ENCODE data around the gene NTN1.

The NTN1 gene

DNA sequence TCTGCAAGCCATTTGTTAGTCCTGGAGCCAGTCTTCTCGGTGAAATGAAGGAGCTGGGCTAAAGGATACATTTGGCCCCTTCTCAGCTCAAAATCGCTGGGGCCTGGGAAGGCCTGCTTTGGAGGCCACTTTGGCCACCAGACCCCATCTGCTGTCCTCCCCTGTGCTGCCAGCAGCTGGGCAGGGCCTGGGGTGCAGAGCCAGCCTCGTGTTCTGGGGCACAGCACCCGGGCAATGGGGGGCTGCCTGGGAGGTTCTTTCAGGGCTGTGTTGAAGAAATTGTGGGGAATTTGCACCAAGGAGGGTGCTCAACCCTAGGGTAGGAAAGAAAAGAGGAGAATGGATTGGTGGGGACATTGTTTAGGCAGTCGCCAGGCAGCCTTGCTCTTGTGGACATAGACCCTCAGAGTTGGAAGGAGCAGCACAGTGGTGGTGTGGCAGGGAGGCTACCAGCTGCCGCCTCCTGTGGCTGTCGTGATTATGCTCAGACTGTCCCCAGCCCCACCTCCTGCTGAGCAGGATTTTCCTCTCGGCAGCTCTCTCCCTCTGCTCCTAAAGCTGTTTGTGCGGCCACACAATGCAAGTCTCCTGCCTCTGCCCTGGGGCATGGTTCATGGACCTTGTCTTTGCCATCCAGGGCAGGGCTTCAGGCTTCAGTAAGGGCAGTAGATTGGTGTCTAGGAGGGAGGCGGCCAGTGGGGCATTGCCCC lies 174.8 kb downstream of the NTN1 start:
- no peak for DNase-seq (ENCODE audit: low read depth)

DNA sequence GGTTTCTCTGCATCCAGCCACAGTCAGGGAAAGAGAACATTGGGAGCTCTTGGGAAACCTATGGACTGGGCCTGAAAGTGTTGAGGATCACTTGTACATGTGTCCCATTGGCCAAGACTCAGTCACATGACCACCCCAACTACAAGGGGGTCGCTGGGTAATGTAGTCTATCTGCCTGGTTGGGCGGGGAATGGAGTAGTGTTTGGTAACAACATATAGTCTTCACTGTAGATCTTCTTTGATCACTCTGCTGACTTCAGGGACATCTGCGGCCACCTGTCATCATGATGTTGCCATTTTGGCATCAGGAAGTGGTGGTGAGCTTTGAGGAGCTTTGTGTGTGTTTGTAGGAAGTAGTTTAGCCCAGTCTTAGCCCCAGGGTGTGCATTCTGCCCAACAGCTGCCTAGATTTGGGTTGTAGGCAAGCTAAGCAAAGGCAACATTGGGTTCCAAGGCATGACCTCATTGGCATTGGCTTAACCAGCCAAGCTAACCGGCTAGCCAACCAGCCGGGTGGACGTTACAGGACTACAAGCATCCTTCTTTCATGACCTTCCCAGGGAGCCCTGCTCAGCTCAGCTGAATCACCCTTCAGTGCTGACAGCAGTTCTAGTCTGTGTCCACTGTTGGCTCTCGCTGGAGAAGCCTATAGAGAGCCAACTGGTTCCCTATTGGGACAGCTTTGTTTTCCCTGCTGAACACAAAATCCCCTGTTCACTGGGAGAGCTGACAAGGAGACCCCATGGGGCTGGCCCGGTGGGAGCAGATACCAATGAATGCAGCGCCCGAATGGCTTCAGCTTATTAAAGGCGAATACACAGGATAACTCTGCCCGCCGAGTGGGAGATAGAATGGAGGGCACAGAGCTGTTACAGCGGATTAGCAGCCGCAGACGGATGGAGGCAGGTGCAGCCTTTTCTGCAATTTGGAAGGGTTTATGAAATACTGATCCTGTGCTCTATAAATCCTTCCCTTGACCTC lies 178.6 kb downstream of the NTN1 start:
- DNase-seq (ENCODE audit: low read depth) = no peak

DNA sequence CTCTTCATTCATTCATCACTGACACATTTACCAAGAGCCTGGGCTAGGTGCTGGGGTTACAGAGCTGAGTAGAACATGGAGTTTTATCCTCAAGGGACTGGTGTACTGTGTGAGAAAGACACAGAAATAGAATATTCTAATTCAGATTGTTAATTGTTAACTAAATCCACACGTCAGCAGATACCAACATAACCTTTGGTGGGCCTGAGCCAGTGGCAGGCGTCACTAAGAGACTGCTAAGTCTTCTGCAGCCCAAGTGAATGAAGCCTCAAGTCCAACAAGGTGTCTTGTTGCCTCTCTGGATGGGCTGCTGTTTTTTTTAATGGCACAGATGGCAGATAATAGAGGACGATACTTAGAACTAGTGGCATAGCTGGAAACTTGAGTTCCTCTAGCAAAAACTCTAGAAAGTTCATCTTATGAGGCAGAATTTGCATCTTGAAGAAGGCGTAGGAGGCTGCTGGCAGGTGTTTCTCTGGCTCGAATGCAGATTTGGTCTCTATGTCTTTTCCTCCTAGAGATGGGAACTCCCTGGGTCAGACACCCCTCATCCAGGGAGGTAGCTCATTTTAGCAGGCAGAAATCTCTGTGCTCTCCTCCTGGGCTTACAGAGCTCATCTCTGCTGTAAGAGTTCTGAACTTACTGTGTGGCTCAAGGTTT lies 179.5 kb downstream of the NTN1 start:
- DNase-seq (ENCODE audit: low read depth) = no peak

DNA sequence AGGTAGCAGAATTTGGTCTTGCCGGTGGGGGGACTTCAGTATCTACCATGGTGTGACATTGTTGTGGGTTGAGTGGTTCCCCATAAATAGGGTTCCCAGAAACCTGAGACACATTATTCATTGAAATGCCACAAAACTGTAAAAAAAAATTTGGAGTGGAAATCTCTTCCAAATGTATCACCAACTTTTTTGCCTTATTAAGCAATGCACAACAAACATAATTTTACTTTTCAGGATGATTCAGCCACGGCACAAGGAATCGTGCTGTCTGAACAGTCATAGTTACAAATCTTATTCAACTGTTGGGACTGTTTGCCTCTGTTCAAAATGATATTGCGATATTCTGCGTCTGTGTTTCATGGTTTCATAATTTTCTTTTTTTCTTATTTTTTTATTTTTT lies 181.2 kb downstream of the NTN1 start:
- no peak for DNase-seq (ENCODE audit: low read depth)

DNA sequence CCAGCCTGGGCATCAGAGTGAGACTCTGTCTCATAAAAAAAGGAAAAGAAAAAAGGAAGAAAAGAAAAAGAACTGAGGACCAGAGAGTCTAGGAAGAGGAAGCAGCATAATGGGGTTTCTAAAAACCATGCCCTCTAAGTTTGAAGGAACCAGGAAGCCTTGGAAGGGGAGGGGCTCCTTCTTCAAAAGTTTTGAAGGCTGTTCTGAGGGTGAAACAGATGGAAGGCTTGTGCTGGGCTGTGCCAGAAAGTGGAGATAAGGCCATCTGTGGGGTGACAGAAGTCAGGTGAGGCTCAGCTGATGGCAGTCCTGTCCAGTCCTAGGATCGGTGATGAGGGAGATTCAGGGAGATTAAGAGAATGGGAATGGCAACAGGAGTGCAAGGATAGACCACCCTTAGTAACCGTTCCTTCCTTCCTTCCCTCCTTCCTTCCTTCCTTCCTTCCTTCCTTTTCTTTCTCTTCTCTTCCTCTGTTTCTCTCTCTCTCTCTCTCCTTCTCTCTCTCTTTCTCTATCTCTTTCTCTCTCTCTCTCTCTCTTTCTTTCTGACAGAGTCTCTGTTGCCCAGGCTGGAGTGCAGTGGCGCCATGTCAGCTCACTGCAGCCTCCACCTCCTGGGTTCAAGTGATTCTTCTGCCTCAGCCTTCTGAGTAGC lies 182.6 kb downstream of the NTN1 start:
- no peak for DNase-seq (ENCODE audit: low read depth)

DNA sequence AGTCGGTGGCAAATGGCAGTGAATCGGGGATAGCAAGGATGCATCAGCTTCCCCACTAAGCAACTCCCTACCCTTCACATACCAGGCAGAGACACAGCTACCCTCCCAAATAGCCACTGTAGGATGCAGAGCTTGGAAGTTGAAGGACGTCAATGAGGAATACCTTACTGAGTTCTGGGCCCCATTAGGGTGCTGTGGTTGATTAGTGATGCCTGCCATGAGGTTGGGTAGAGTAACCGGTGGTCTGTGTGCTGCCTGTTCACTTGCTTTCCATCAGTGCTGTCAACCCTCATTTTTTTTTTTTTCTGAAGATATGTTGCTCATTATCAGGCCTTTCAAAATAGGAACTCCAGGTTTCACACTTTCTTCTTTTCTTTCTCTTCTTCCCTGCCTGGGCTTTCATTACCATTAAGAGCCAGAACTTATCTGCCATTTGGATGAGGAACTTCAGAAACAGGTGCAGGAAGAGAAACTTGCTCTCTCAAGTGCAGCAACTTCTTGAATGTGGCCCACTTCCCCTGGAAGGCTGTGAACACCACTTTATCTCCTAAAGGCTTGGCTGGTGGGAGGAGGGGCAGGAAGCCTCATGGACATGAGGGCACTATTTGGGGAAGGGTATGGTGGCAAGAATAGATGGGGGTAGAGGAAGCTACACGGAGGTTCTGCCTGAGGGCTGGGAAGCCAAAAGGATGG lies 183.5 kb downstream of the NTN1 start:
- DNase-seq (ENCODE audit: low read depth) = no peak

DNA sequence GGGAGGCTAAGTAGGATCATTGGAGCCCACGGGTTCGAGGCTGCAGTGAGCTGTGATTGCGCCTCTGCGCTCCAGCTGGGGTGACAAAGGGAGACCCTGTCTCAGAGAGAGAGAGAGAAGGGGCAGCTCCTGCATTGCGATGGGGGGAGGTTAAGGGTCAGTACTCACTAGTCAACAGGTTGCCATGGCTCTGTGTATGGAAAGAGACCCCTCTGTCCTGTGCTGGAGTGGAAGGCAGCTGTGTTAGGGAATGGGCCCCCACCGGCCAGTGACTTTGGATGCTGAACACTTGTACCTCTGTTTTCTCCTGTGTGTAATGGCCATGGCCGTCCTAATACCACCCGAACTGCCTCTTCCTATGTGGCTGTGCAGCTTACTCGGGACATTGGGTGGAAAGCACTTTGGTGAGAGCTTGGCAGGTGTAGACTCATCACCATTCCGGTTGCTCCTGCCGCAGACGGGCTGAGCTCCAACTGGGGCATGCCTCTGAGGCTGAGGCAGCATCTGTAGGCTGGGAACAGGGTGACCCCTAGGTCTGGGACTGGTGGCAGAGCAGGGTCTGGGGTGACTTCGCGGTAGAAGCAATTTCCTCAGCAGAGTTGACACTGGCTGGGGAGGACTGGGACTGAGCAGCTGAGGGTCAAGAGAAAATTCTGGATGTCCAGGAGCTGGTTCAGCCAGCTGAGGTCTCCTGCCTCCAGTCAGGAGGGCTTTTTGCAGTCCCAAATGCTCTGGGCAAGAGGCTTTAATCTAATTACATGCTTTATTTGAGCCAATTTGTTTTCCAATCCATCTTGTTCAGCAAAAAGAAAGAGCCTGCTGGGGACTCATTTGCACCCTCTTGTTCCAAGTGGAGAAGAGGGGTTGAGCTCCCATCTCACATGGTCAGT lies 184.5 kb downstream of the NTN1 start:
- DNase-seq (ENCODE audit: low read depth) = no peak

DNA sequence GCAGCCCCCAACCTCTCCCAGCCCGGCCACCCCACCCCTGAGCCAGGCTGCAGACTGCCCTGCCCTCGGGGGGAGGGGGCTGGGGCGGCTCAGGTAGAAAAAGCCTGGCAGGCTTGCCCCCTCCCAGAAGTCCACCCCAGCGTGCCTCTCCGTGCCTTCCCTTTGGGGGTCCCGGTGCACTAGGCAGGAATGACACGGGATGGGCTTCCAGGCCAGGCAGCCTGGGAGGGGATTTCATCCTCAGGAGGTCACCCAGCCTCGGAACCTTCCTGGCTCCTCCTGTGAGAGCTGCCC lies 185.0 kb downstream of the NTN1 start:
- DNase-seq (ENCODE audit: low read depth) = no peak

DNA sequence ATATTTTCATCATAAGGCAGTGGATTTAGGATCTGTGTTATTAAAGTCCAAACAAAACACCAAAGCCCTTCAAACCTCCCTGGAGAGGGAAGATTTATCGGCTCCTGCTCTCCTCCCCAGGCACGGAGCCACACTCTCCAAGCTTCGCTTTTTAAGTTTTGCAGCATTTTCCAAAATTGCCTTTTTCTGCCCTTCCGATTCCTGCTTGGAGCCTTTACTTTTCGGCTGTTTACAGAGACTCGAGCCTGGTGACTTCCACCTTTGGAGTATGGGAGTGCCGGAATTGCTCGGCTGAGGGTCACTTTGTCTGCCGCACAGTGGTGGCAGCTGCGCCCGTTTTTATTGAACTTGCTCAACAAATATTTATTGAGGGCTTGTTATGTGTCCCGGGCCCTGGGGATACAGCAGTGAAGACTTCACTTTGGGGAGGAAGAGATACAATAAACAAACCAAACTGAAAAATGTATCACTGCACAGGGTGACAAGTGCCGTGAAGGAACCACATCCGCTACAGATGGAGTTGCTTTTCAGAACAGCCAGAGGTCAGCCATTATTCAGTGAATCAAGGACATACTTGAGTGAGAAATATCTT lies 185.5 kb downstream of the NTN1 start:
- no peak for DNase-seq (ENCODE audit: low read depth)

DNA sequence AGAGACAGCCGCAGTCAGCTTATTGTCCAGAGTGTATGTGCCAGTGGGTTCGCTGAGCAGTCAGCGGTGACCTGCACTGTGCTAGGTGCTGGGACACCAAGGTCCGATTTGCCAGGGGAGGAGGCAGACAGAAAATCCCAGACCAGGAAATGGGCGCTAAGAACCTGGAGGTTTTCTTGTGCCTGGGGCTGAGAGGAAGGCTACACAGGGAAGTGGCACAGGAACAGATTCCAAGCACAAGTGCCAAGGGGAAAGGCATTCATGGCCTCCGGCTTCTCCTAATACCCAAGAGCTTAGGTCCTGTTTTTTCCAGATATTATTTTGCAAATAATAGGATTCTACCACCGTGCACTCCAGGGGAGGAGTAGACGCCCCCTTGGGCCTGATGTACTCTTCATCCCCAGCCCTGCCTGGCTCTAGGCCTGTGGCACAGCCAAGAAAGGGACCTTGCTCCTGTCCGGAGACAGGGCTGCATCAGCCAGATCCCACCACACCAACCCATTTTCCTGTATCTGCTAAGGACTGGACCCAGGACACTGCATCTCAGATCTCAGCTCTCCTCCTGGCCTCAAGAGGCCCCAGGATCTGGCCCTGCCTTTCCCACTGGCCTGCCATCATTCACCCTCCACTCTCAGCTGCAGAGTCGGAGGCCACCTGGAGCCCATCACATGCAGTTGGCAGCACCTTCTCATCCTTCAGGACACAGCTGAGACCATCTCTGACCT lies 187.2 kb downstream of the NTN1 start:
- DNase-seq (ENCODE audit: low read depth) = no peak

DNA sequence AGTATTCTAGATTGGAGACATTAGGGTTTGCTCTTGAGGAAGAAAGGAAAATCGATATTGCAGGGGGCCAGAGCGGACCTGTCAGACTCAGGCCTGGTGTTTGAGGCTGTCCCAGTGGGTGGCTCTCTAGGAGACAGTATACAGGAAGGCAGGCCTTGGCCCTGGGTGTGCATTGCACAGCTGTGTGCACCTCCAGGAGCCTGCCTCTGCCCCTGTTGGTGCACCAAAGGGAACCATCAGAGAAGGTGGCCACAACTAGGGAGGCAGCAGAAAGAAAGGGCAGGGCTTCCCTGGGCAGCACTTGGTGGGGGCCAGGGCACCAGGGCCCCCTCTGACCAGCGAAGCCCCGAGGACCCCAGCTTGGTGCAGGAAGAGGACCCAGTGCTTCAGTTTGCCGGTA lies 188.0 kb downstream of the NTN1 start:
- DNase-seq (ENCODE audit: low read depth) = no peak

DNA sequence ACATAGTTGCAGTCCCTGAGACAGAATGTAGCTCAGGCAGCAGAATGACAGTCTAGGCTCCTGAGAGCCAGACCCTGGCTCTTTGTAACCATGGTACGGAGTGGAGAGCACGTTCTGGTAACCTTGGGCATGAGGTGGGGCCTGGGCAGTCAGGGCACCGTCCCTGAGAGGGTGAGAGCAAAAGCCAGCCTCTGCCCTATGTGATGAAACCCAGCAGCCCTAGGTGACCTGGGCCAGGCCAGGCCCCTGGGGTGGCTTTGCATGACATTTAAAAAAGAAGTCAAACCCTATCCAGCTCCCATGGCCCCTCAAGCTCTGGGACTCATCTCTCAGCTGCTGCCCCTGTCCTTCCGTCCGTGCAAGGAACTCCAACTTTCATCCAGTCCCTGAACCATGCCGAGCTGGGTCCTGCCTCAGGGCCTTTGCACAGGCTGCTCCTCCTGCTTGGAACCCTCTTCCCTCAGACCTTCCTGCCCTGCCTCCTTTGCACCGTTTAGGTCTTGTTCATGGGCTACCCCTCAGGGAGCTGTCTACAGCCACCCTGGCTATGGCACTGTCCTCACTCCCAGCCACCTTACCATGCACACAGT lies 188.6 kb downstream of the NTN1 start:
- DNase-seq (ENCODE audit: low read depth) = no peak

DNA sequence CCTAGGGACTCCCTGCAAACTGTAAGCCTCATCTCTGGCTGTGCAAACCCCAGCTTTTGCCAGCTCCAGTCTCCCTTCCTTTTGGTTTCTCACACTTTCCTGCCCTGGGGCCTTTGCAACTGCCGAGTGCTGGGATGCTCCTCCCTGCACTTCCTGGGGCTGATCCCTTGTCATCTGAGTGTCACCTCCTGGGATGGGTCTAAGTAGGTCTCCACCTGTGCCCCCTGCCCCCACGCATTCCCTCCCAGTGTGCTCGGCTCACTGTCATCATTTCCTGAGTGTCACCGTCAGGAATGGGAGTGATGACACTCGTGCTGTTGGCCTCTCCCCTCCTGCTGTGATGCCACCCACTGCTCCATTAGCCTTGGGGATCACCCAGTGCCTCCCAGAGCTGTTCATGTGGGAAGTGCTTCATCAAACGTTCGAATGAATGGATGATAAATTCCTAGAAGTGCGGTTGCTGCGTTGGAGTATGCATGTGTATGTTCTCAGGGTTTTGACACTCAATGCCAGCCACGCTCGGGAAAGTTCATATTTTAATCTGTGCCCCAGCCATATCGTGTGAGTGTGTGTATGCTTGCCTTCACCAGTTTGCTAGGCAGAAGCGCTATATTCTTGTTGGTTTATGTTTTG lies 189.9 kb downstream of the NTN1 start:
- DNase-seq (ENCODE audit: low read depth) = no peak

DNA sequence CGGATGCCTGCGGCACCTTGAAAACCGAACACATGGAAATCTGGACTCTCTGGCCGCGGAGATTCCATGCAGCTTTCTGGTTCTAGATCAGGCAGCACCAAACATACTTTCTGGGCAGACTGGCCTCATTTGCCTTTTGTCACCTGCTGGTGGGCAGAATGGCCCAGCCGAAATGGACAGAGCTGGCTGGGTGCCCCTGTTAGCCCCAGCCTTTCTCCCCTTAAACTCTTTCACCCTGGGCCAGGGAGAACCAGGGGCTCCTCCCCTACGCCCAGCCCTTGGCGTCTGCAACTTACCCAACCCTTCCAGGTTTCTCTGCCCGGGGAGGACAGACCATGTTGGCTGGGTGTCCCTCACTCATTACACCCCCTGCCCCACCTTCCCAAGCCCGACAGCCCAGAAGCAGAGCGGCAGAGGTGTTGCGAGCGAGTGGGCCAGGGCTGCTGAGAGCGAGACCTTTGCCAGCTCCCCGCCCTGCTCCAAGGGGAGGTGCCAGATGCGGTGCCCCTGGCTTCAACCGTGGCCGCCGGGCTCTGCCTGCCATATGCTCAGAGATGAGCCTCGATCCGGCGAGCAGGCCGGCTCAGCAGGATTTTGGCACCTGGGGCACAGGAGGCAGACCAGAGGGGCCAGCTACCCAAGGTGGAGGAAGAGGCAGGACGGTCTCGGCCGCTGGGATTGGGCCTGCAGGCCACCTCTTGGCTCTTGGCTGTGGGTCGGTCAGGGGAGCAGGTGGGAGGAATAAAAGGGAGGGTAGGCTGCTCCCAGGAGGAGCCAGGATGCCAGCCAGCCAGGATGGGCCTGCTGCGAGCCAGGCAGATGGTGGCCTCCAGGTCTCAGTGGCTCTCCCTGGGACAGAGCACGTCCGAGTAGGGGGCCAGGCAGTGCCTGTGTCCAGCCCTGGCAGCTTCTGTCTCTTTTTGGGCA lies 191.3 kb downstream of the NTN1 start:
- DNase-seq (ENCODE audit: low read depth) = no peak

DNA sequence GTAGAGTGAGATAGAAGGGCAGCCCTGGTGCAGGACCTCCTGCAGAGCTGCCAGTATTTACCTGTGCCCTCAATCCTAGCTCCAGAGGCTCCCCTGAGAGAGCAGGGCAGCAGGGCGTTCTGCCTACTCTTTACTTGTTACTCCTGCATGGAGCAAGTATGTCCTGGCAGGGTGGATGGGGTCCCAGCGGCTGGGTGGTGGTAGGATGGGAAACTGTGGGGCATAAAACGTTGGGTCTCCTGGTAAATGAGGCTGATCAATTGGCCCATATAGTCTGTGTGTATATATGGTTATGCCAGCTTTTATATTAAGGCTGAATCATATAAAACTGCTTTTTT lies 192.0 kb downstream of the NTN1 start:
- DNase-seq (ENCODE audit: low read depth) = no peak

DNA sequence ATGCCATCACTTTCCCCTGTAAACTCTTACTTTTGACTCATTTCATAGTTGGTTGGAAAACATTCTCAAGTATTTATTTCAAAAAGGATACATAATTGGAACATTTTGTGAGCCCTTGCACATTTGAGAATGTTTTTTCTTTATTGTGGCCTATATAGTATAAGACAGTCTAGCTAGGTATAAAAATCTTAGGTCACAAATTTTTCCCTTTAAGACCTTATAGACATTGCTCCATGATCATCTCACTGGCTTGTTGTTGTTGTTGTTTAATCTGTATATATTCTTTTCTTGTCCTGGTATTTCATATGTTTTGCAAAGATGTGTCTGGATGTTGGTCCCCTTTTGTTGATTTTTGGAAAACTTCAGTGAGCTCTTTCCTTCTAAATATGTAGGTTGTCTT lies 194.2 kb downstream of the NTN1 start:
- DNase-seq (ENCODE audit: low read depth) = no peak

DNA sequence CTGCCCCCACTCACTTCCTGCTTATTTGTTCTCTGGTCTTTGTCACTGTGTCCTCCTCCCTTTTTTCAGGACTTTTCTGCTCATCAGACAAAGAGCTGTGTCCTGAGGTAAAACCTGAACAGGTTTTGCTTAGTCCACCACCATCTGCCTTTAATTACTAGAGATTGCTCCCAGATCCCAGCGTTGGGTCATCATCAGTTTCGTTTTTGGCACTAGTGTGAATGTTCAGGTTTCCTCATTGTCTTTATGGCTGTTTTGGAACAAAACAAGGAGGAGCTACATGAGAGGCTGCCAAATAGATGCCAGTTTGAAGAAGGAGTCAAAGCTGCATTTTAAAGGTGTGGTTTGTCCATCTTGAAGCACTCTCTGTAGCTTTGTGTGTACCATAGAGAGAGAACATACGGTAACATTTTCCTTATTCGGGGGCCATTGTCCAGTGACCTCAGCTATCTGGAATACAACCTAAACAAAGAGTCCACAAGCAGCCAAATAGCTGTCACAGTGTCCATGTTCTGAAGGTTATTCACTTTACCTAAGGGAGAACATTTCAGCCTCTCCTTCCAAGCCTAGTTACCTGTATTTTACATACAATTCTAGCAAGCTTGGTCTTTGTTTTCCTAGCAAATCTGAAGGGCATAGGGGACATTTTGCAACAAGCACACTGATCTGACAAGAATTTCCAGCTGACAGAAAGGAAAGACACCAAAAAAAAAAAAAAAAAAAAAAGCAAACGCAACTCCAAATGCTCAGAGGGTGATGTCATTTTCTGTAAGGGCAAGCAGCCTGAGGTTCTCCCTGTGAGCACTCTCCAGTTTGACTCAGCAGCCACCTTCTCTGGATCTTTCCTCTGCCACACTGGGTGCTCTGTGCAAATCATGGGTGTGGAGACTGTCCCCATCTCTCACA lies 196.1 kb downstream of the NTN1 start:
- no peak for DNase-seq (ENCODE audit: low read depth)

Measured in HS-27A (cell line).